NCI-H1092 (cell line): ENCODE measurements around the gene SELENOF.
"Not testable (repeated sequence)": the region's sequence is repeated elsewhere in the genome, so short reads cannot be mapped to it uniquely, and the experiment has no call there.

Source experiments
- DNase-seq: peaks from one replicate; lab custom pipeline; 2025; lab: John Stamatoyannopoulos, UW

Gene SELENOF

GRCh38 chr1:86916752-86917151 lies 2.8 kb upstream of the SELENOF start:
- DNase-seq = no peak

GRCh38 chr1:86915737-86916235 lies 1.9 kb upstream of the SELENOF start:
- DNase-seq = no peak

GRCh38 chr1:86914998-86915736 lies 1.2 kb upstream of the SELENOF start:
- DNase-seq = peak; percentile 26

- DNase-seq = no peak
Measured at GRCh38 chr1:86914601-86914997, 673 bp upstream of the SELENOF start, which contains the start of gene HS2ST1. Gene HS2ST1, plus strand, starts transcription at chr1:86914635.

GRCh38 chr1:86913399-86913895 lies 479 bp downstream of the SELENOF start:
- DNase-seq = no peak

GRCh38 chr1:86912281-86912900 lies 1.5 kb downstream of the SELENOF start:
- DNase-seq = no peak

- no peak for DNase-seq
Measured at GRCh38 chr1:86906419-86906818, 7.5 kb downstream of the SELENOF start.

GRCh38 chr1:86905875-86906274 lies 8.1 kb downstream of the SELENOF start:
- DNase-seq = no peak

GRCh38 chr1:86899401-86899800 lies 14.5 kb downstream of the SELENOF start:
- DNase-seq = not testable (repeated sequence)

GRCh38 chr1:86888327-86888726 lies 25.6 kb downstream of the SELENOF start:
- no peak for DNase-seq

- no peak for DNase-seq
Measured at GRCh38 chr1:86887479-86888162, 26.3 kb downstream of the SELENOF start.

GRCh38 chr1:86875722-86876121 lies 38.2 kb downstream of the SELENOF start:
- no peak for DNase-seq

- DNase-seq = no peak
Measured at GRCh38 chr1:86872086-86872485, 41.8 kb downstream of the SELENOF start.

- DNase-seq = no peak
Measured at GRCh38 chr1:86871001-86871400, 42.9 kb downstream of the SELENOF start.

GRCh38 chr1:86868477-86868876 lies 45.4 kb downstream of the SELENOF start:
- no peak for DNase-seq

- not testable (repeated sequence) for DNase-seq
Measured at GRCh38 chr1:86867278-86867677, 46.6 kb downstream of the SELENOF start.

- no peak for DNase-seq
Measured at GRCh38 chr1:86866665-86867064, 47.3 kb downstream of the SELENOF start.

- DNase-seq = no peak
Measured at GRCh38 chr1:86865973-86866637, 47.8 kb downstream of the SELENOF start.

GRCh38 chr1:86862920-86863319 lies 51.0 kb downstream of the SELENOF start:
- no peak for DNase-seq

GRCh38 chr1:86861424-86861823 lies 52.5 kb downstream of the SELENOF start:
- no peak for DNase-seq

GRCh38 chr1:86860424-86860823 lies 53.5 kb downstream of the SELENOF start:
- DNase-seq = no peak

- no peak for DNase-seq
Measured at GRCh38 chr1:86860020-86860419, 53.9 kb downstream of the SELENOF start.
